Measurements from ENCODE around the gene CERS6.

CERS6 gene

GRCh38 chr2:168607992-168608391 lies 151.9 kb downstream of the CERS6 start:
- DNase-seq: no peak

- no peak for DNase-seq
Observed at GRCh38 chr2:168608796-168609195, 152.7 kb downstream of the CERS6 start.

- no peak for DNase-seq
Observed at GRCh38 chr2:168611091-168611490, 155.0 kb downstream of the CERS6 start.

GRCh38 chr2:168611896-168612650 lies 156.0 kb downstream of the CERS6 start:
- DNase-seq: no peak

GRCh38 chr2:168612719-168613118 lies 156.6 kb downstream of the CERS6 start:
- DNase-seq: no peak

- no peak for DNase-seq
Observed at GRCh38 chr2:168613551-168613950, 157.5 kb downstream of the CERS6 start.

- DNase-seq: no peak
Observed at GRCh38 chr2:168614172-168615018, 158.3 kb downstream of the CERS6 start.

- DNase-seq: no peak
Observed at GRCh38 chr2:168620554-168620953, 164.5 kb downstream of the CERS6 start.

- DNase-seq: no peak
Observed at GRCh38 chr2:168622559-168622958, 166.5 kb downstream of the CERS6 start.

- peak; percentile 5 for DNase-seq
Observed at GRCh38 chr2:168624028-168624427, 168.0 kb downstream of the CERS6 start.

- DNase-seq: no peak
Observed at GRCh38 chr2:168626096-168626495, 170.0 kb downstream of the CERS6 start.

GRCh38 chr2:168626647-168627046 lies 170.6 kb downstream of the CERS6 start:
- no peak for DNase-seq

- no peak for DNase-seq
Observed at GRCh38 chr2:168632709-168633121, 176.6 kb downstream of the CERS6 start.

GRCh38 chr2:168633200-168633599 lies 177.1 kb downstream of the CERS6 start:
- no peak for DNase-seq

GRCh38 chr2:168633895-168634294 lies 177.8 kb downstream of the CERS6 start:
- no peak for DNase-seq

- DNase-seq: no peak
Observed at GRCh38 chr2:168635065-168635577, 179.0 kb downstream of the CERS6 start.

- DNase-seq: no peak
Observed at GRCh38 chr2:168639018-168639417, 182.9 kb downstream of the CERS6 start.

GRCh38 chr2:168639441-168639898 lies 183.4 kb downstream of the CERS6 start:
- DNase-seq: no peak

- DNase-seq: no peak
Observed at GRCh38 chr2:168640039-168640438, 184.0 kb downstream of the CERS6 start.

GRCh38 chr2:168641636-168642035 lies 185.6 kb downstream of the CERS6 start:
- DNase-seq: no peak

GRCh38 chr2:168642873-168643272 lies 186.8 kb downstream of the CERS6 start:
- no peak for DNase-seq

GRCh38 chr2:168643979-168644378 lies 187.9 kb downstream of the CERS6 start:
- DNase-seq: no peak

- DNase-seq: no peak
Observed at GRCh38 chr2:168645696-168646338, 189.7 kb downstream of the CERS6 start.

All from NCI-H748 treated with DMSO at 0.1 percent for 48 hours (cell line).